GM19324 (cell line): ENCODE results near the gene TNIK.

Experiments
- ATAC-seq: cut with Tn5 transposase; IDR thresholded peaks from one replicate; pipeline ENCODE4 v1.9.1; 2021; ENCODE audit warnings: mild to moderate bottlenecking, moderate library complexity; ENCODE audit not compliant: unreplicated experiment, low FRiP score

TNIK gene

DNA sequence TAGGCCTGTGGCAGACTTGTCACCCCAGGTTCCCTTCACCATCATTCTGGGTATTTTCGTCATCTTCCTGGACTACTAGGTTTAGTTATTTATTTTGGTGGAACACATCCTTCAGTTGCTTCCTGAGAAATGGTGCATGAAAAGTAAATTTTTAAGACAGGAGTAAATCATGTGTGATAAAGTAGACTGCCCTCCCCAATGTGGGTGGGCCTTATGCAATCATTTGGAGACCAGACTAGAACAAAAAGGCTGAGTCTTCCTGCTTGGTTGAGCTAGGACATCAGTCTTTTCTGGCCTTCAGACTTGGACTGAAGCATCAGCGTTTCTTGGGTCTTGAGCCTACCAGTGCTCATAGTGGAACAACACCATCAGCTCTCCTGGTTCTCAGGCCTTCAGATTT, 382.9 kb downstream of the TNIK start:
- no peak for ATAC-seq

DNA sequence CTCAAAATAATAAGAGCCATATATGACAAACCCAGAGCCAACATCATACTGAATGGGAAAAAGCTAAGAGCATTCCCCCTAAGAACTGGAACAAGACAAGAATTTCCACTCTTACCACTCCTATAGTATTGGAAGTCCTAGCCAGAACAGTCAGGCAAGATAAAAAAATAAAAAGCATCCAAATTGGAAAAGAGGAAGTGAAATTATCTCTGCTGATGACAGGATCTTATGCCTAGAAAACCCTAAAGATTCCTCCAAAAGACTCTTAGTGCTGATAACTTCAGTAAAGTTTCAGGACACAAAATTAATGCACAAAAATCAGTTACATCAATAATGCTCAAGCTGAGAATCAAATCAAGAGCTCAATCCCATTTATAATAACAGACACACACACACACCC, 387.8 kb downstream of the TNIK start:
- ATAC-seq: no peak

DNA sequence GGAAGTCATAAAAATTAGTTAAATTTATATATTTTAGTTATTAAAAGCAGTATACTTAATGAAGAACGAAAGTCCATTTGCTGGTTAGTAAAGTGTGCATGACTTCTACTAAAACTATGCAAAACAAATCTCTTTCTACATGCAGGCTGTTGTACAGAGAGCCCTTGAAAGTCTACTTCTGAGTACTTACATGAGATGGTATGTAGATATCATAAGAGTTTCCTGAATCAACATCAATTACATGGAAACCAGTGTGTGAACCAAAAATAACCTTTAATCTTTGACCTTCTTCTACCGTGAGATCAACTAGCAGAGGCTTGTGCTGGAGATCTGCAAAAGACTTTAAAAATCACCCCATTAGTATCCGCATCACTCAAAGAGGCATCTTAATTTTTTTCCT, 391.5 kb downstream of the TNIK start:
- ATAC-seq: no peak

DNA sequence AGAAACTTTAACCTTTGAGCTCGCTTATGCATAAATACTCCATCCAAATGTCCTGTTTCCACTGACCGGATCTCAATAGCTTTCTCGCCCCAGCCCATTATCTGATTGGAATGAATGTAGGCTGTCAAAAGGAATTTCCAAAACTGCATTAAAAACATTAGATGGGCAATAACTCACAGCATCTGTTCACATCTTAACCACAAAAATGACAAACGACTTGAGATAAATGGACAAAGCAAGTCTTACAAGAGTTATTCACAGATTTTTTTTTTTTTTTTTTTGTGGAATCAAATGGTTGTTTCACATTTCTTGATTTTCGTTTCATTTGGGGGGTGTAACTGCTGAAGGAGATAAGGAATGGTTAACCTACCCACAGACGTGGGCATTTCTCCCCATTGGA, 394.0 kb downstream of the TNIK start:
- ATAC-seq: no peak

DNA sequence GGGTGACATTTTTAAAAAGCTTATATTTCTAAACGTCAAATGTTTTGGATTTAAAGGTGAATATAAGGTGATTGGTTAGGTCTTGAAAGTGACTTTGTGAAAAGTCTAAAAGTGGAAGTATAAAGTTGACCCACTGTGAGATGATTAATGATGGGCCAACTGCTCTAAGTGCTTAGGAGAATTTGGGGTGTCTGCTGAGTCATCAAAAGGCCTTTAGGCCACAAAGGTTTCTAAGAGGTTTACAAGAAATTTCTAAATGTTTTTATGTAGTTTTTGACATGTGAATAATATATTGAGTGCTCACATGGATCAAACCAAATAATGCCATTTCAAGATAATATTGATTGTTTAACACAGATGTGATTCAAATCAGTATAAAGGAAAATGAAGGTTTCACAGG, 394.5 kb downstream of the TNIK start:
- ATAC-seq: no peak

DNA sequence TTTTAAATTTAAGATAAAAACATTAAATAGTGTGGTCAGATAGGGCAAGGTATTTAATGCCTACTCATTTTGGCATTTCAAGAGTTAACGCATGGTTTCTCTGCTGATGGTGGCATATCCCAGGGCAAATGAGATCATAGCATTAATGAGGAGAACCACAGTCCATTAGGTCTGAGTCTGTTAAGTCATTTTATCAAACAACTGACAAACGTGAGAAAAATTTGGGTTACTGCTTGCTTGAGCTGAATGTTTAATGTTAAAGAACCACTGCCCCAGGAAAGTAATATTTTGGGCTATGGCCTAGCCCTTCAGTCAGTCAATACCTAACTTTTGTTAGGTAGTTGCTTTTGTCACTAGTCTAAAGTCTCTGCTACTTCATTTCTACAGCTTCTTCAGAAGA, 395.7 kb downstream of the TNIK start:
- ATAC-seq: no peak

DNA sequence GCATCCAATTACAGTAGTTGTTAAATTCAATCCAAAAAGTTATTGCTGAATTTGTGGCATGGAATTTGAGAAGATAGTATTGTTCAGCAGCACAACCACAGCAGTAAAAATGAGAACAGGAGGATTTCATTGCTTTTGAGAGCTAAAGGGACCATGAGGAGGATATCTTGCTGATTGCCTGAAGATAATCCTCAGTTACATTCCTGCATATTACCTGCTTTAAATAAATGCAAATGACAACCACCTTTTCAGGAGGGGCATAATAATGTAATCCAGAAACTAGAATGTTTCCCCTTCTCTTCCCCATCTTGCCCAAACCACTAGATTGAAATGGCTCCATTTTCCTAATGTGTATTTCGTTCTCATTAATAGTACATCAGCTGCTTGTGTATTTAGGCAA, 398.5 kb downstream of the TNIK start:
- no peak for ATAC-seq

DNA sequence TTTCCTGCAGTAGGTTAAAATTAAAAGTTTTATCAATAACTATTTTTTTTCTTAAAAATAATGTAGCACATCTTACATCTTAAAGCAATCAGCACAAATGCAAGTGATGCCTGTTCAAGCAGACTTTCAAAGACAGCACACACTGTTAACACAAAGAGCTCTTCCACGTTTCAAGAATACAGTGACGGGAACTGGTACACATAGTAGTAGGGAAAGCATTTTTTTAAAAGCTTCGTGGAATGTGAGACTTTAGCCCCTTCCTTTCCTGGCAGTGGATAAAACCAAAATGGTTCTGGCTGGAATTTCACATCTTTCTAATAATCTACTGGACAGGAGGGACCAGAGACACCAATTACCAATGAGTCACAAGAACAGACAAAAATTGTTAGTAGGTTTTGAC, 400.2 kb downstream of the TNIK start:
- ATAC-seq: no peak

DNA sequence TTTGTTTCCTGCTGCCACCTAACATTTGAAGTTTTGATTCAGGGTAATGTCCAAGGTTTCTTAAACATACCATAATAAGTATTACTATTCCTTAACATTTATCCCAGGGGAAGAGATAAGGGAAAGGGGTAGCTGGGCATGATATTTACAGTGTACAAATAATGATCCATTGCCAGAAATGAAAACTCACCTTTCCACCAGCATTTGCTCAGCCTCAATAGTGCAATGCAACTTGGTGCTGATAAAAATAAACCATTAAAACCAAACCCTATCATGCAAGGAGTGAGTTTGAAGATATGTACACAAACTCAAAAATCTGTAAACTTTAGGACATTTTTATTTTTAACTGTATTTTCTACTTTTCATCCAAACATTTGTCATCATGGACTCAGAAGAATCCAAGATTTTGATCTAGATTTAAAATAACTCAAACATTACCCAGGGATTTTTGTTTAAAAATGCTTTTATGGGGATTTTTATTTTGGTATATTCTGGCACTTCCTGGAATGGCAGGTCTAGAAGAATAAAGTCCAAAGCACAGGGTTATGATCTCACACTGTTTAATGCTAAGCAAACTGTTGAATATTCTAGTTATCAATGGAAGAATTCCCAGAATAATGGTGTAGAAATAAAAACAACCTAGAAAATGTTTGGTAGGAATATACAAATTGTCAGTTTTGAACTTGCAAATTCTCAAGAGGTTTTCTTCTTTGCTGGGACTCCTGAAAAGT, 401.2 kb downstream of the TNIK start:
- no peak for ATAC-seq

DNA sequence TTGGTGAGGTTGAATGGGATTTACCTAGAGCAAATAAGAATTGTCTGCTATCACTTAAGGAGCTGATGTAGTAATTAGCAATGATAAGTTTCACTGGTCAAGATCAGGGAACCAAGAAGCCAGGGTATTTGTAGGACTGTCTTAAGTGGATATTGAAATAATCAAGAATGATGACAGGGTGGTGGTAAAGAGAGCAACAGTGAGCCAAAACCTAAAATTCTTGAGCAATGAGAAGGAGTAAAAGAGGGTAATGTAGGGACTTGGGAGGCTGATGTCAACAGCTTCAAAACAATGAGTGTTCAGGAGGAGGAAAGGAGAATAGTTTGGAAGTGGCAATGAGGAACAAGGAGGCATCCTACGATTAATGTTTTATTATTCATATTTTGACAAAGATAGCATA, 402.1 kb downstream of the TNIK start:
- no peak for ATAC-seq

DNA sequence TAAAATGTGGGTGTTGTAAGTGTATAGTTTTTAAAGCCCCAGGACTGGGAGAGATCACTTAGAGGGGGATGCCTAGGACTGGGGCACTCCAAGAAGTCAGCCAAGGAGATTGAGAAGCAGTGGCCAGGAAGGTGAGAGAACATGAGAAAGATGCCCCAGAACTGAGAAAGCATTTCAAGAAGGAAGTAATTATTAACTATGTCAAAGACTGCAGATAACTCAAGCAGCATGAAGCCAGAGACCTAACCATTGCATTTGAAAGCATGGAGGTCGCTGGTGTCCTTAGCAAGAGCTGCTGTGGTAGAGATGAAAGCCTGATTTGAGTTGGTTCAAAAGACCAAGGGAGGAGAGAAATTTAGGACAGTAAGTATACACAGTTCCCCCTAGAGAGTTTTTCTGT, 403.1 kb downstream of the TNIK start:
- ATAC-seq: no peak

DNA sequence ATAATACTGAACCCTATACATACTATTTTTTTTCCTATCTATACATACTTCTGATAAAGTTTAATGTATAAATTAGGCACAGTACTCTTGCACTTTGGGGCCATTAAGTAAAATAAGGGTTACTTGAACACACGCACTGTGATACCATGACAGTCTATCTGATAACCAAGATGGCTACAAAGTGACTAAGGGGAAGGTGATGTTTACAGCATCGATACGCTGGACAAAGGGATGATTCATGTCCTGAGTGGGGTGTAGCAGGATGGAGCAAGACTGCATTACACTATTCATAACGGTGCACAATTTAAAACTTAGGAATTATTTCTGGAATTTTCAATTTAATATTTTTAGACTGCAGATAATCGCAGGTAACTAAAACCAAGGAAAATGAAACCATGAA, 403.7 kb downstream of the TNIK start:
- no peak for ATAC-seq

DNA sequence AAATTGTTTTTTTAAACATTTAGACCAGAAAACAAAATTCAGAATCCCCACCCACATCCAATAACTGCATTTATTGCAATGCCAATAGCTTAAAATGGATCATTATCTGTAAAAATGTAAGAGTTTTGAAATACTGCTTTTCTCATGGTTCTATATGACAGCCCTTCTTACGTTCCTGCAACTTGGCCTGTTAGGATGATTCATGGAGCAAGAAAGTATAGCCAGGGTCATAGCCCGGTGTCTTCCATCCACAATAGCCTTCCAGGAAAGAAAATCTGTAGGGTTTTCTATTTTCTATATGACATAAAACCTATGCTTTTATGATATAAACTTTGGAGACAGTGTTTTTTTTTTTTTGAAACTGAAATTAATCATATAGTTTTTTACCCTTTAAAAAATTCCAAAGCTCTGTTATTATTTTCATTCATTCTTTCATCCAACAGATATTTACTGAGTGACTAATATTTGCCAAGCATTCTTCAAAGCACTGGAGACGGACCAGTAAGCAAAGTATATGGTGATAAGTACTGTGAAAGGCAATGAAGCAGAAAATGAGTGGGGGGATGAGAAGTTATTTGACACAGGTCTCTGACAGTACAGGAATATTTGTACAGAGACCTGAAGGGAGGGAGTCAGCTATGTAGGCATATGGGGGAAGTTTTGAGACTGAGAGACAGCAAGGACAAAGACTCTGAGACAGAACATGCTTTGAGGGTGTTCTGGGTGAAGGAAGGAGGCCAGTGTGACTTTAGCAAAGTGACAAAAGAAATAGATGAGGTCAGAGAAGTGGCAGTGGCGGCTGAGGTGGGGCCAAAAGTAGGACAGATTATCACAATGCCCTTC, 404.6 kb downstream of the TNIK start:
- no peak for ATAC-seq

DNA sequence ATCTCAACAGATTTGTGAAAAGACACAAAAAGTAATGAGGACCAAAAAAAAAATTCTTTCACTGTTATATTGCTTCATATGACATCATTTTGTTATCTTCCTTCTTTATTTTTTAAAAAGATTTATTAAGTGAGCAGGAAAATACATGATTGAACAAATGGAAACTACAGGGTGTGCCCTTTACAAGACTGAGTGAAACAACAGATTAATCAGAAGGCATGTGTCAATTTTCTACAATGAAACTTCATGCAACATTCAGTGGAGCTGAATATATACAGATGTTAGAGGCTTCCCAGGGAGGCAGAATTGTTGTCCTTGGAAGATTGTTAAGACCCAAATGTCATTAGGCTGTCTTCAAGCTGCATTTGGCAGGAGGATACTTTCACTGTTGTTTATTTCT, 405.3 kb downstream of the TNIK start:
- ATAC-seq: no peak

DNA sequence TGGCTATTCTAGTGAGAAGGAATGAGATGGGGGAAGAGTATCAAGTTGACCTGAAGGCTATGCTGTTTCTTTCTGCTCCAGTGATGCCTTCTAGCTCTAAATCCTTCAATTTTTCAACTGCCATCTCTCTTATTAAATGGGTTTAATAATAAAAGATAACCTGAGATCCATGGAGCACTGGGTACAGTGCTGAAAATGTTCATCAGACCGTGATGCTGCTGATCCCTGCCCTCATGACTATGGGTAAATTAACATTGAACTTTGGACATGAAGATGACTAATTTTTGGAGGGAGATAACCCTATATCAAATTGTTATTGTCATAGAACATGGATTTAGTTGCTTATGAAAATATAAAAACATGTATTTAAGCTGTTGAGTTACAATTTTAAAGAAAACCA, 406.0 kb downstream of the TNIK start:
- ATAC-seq: no peak

DNA sequence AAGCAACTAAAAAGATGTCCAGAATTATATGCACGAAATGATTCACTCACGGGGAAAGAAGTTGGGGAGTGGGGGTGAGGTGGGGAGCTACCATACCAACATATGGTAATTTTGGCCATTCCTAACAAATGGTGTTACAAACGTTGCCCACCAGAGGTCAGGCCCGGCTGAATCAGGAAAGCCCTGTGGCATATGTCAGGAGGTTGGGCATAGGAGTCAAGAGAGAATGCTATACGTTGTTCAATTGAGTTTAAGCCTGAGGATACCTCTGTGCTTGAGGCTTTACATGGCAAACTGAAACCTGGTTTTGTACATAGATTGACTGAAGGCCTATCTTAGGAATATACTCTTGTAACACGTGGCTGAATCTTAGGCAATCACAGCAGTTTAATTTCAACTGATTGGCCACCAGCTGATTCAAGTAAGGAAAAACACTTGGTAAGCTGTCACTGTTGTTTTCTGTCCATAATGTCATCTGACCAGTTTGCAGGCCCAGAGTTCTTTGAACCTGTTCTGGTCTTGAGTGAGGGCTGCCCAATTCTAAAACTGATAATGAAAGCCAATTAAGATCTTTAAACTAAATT, 410.3 kb downstream of the TNIK start:
- ATAC-seq: peak; percentile 82

DNA sequence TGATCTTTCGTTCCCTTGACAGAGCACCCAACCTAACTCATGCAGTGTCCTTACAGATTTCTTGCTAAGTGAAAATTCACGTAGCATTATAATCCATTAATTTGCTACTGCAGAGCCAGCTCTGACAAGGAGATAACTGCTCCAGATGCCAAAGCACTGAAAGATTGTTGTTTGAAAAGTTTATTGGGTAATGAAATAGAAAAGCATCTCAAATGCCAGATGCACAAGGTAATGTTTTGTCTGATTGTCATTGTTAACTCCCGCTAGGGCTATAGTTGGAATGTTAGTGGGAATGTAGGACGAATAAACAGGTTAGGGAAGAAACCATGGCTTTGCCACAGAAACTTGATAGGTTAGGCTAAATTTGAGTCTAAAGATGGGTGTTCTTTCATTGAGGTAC, 413.4 kb downstream of the TNIK start:
- no peak for ATAC-seq

DNA sequence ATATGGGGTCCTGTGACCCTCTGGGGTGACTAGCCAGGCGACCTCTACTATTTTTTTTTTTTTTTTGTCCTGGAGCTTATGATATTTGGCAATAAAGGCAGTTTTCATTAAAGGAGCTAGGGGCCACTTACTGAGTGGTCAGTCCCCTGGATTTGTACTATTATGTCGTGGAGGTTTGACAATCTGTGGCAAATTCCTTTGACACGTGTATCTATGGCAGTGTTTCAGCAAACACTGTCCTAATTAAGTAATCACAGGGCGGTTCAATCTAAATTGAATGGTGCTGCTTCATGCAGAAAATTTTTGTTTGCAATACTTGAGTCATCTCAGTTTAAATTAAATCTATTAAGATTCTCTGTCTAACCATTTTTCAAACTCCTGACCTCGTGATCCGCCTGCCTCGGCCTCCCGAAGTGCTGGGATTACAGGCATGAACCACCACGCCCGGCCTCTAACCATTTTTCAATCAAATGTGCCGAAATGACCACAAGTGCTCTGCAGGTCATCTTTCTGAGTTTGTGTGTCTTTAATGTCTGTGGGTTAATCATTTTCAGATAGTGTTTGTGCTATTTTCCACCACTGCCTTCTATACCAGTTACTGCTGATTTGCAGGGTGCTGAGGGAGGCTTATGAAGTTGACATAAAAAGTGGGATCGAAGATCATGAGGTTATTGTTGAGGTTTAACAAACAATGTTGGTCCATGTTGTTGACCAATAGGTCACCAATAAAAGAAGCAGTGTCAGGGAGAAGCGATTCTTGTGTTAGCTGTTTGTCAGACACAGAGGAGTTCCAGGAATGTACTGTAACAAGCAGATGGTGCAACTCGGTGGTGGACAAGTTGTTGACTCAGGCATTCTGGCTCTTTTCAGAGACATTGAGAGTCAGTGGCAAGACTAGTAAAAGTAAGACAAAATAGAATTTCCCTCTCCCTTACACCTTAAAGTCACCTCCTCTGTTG, 415.1 kb downstream of the TNIK start:
- ATAC-seq: no peak

DNA sequence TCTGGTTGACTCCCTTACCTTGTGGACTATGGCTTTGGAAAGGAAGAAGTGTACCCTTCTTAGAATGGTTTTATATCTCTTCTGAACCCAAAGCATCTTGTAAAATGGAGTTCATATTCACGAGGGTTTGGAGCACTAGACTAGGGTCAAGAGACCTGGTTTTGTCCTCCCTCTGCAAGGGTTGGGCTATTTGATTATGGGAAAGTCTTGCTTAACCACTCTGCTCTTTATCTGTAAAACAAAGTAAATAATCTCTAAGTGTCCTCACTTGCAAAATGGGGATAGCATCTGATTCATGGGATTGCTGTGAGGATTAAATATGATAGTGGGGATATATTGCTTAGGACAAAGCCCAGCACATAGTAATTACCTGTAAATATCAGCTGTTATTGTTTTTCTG, 415.8 kb downstream of the TNIK start:
- no peak for ATAC-seq

DNA sequence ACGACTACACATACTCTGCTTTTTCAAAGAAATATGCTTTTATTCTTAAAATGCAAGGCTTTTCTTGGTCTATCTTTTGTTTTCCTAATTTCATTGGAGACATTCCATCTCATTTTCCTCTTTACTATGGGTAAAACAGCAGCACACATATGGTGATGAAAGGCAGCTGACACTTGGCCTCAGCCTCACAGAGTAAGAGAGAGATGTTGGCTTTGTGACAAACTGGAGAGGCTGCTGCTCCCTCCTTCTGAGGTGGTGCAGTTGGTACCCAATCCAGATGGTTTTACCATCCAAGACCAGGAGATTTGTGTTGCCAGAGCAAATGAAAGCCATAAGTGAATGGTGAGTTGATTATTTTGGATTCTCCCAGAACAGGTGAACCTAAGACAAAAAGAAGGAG, 420.5 kb downstream of the TNIK start:
- no peak for ATAC-seq

DNA sequence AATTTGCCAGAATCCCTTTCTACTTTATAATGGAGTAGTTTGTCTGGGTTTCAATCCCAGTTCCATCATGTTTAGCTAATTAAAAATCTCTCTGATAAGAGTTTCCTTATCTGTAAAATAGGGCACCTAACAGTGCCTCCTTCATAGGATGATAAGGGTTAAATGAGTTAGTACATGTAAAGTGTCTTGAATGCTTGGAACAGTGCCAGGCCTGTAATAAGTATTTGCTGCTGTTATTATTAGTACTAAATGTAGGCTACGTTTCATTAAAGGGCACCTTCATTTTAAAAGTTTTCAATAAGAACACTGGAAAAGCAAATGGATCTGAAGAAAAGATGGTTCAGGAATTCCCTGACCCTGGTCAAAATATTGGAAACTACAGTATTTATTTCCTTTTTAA, 421.9 kb downstream of the TNIK start:
- no peak for ATAC-seq
